GM21786 (cell line): ENCODE results near the gene CEMIP.
"Not testable (repeated sequence)": the region's sequence is repeated elsewhere in the genome, so short reads cannot be mapped to it uniquely, and the experiment has no call there.

Experiments used
- ATAC-seq: cut with Tn5 transposase; IDR thresholded peaks from one replicate; pipeline ENCODE4 v1.9.1; 2021; ENCODE audit not compliant: unreplicated experiment

Gene CEMIP

GRCh38 chr15:80950291-80951078 is 171.3 kb downstream of the CEMIP start:
- ATAC-seq: no peak

- no peak for ATAC-seq
These were observed 172.8 kb downstream of the CEMIP start for GRCh38 chr15:80951941-80952340.

DNA sequence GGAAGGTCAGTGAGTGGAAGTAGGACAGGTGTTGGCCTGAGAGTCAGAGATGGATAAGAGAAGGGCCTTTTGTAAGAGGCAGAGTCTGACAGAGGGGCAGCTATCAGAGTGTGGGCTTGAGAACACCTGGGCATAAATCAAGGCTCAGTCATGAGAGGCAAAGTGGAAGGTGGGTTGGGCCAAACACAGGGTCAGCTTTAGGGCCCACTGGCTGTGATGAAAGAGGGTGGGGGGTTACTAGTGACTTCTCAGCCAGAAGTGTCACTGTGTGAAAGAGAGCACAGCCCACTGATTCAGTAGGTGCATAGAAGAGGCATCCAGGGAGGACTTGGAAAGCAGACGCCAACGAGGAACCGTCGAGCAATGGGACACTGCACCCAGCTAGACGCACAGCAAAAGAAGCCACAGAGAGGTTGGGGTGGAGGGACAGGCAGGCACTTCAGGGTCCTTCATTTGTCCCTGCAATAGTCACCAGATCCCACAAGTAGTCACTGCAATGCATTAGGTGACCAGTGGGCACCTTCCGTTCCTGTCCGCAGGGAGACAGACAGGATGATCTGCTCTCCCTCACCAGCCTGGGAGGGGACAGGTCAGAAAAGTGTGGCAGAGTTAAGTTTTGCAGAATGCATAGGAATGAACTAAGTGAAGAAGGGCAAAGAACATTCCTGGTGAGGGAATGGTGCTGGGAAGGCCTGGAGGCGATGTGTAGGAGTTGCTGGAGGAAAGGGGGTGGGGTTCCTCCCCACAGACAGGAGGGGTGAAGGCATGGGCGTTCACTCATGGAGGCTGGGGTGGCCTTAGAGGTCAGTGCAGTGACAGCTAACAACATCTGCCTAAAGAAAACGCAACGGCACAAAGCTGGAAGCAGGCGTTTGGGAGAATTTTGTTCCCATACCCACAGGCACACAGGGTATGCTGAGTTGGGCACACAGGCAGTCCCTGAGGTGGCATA is 174.1 kb downstream of the CEMIP start:
- no peak for ATAC-seq

GRCh38 chr15:80953953-80954778 is 175.0 kb downstream of the CEMIP start:
- no peak for ATAC-seq

- ATAC-seq: not testable (repeated sequence)
These were observed 176.6 kb downstream of the CEMIP start for GRCh38 chr15:80955571-80956452.

GRCh38 chr15:80957556-80957955 is 178.4 kb downstream of the CEMIP start:
- no peak for ATAC-seq

DNA sequence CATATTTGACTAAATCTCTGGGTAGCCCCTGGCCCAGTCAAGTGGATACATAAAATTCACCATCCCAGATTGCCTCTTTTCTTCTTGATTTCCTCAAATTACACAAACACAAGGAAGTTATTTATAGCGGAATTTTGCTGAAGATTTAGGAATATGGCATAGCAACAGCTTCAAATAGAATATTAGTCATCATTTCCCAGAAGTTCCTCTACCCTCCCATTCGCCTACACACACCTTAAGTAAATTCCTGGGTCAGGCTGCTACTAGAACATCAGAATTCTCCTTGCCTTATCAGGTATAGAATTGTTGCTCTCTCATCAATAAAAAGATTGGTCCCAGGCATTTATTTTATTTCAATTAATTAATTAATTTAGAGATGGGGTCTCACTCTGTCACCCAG is 178.8 kb downstream of the CEMIP start:
- no peak for ATAC-seq

GRCh38 chr15:80958818-80959495 is 179.8 kb downstream of the CEMIP start:
- no peak for ATAC-seq

DNA sequence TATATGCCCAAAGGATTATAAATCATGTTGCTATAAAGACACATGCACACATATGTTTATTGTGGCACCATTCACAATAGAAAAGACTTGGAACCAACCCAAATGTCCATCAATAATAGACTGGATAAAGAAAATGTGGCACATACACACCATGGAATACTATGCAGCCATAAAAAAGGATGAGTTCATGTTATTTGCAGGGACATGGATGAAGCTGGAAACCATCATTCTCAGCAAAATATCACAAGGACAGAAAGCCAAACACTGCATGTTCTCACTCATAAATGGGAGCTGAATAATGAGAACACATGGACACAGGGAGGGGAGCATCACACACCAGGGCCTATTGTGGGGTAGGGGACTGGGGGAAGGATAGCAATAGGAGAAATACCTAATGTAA is 186.3 kb downstream of the CEMIP start:
- ATAC-seq: not testable (repeated sequence)

- no peak for ATAC-seq
These were observed 187.4 kb downstream of the CEMIP start for GRCh38 chr15:80966431-80967197.

DNA sequence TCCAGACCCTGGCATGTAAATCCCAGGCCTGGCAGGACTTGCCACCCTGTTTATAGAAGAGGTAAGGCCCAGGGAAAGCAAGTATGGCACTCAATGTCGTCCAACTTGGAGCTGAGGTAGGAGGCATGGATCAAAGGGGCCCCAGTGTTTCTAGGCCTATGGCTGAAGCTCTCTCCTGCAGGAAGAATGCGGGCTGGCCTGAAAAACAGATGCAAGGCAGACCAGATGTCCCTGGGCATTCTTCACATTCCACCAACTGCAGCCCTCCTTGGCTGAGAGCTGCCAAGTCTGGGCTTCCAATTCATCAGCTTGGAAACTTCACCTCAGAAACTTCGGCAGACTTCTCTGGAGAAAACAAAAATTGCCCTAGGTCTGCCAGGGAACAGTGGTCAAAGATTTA is 188.3 kb downstream of the CEMIP start:
- no peak for ATAC-seq

GRCh38 chr15:80967991-80968510 is 188.9 kb downstream of the CEMIP start:
- ATAC-seq: no peak

GRCh38 chr15:80969316-80969715 is 190.1 kb downstream of the CEMIP start:
- no peak for ATAC-seq

DNA sequence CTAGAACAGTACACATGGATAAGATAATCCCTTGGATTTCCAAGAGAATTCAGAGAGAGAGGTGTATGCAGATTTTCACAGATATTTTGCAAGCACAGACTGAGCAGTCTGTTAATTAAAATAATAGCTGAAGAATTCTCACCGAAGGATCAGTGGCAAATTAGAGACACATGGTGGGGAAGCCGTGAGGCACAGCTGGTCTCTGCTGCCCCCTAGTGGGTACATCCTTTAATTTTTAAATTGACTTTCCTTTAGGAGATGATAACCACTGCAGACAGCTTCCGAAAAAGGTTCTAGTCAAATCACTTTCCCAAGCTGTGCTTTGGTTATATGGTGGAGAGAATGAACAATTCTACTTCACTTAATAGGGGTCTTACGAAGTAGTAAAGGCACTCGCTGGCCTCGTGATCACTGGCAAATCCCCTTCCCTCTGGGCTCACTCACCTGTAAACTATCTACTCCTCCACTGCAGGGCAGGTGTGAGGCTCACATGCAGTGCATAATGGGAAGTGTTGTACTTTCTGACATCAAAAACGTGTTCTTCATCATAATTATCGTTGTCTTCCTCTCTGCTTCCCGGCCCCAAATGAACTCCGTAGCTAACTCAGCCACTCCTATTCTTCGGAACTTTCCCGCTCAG is 191.0 kb downstream of the CEMIP start:
- no peak for ATAC-seq

DNA sequence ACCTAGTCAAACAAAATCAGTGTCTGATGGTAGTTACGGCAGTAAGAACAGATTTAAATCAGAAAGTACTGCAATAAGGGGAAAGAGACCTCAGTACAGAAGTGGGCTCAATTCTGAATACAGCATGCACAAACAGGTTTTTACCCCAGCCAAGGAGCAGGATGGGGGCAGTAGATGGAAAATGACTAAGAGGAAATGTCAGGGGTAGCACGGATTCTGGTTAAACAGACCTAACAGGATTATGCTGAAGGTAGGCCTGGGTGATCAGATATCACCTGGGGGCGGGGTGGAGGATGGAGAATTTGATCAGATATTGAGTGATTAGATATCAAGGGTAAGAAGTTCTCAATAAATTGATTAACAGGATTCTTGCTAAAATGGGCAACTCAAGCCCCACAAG is 191.5 kb downstream of the CEMIP start:
- ATAC-seq: no peak

GRCh38 chr15:80971143-80971542 is 192.0 kb downstream of the CEMIP start:
- ATAC-seq: no peak

GRCh38 chr15:80972276-80972675 is 193.1 kb downstream of the CEMIP start:
- ATAC-seq: no peak

- ATAC-seq: no peak
These were observed 195.7 kb downstream of the CEMIP start for GRCh38 chr15:80974914-80975313.
